Central memory CD8-positive, alpha-beta T cell (primary cell): ENCODE data around the gene TDRD10.

ENCODE experiments used
- ATAC-seq: fragments of 150-1000 bp; cut with Tn5 transposase; replicated peaks from 2 replicates; pipeline ENCODE4 v1.10.0; 2022; ENCODE audit warnings: mild to moderate bottlenecking, moderate FRiP score, moderate number of reproducible peaks; ENCODE audit not compliant: poor library complexity, severe bottlenecking; ENCODE audit errors: extremely low read depth
- DNase-seq, 2 donors: peaks; one replicate each; pipeline ENCODE4 v3.0.0; 2021; ENCODE audit warnings: low spot score in 2 of 2
- H3K27ac Mint-ChIP-seq: one replicate; pipeline ENCODE4 v1.8.0; 2022; ENCODE audit warnings: low read depth, mild to moderate bottlenecking, moderate library complexity, mixed read lengths
- H3K27me3 Mint-ChIP-seq: one replicate; pipeline ENCODE4 v1.8.0; 2022; ENCODE audit warnings: mixed read lengths
- H3K36me3 Mint-ChIP-seq: one replicate; pipeline ENCODE4 v1.8.0; 2022; ENCODE audit warnings: mild to moderate bottlenecking, moderate library complexity, mixed read lengths; ENCODE audit not compliant: insufficient read depth
- H3K4me1 Mint-ChIP-seq: one replicate; pipeline ENCODE4 v1.8.0; 2022; ENCODE audit warnings: mixed read lengths
- H3K4me3 Mint-ChIP-seq: one replicate; pipeline ENCODE4 v1.8.0; 2022; ENCODE audit warnings: mild to moderate bottlenecking, moderate library complexity, mixed read lengths
- H3K9me3 Mint-ChIP-seq: one replicate; pipeline ENCODE4 v1.8.0; 2022; ENCODE audit warnings: mixed read lengths

The TDRD10 gene

DNA sequence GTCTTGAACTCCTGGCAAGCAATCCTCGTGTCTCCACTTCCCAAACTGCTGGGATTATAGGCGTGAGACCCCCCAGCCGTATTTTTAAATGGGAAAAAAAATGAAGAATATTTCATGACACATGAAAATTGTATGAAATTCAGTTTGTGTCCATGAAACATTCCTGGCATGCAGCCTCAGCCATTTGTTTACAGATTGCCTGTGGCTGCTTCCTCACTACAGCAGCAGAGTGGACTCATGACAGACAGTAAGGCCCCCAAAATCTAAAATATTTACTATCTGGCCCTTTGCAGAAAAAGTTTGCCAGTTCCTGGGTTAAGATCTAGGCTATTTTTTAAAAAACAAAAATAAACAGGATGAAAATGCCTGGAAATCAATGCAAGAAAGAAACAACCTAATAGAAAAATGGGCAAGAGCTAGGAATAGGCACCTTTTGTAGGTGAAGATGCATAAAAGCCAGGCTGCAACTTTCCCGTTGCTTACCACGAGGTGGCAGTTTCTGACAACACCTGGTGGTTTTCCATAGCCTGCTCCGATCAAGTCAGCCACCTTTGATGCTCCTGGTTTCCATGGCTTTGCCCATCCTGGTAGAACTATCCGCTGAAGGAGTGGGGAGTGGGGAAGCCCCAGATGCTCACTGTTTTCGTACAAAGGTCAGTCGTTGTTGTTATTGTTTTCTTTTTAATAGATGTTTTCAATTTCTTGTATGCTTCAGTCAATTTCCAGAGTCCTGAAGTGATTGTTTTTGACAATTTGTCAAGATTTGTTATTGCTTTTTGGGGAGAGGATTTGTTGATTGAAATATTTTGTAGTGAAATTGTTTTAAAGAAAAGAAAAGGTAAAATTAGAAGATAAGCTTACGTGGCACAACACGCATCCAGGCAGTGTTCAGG lies 32.2 kb downstream of the TDRD10 start:
- no peak overlapping the region for H3K27ac Mint-ChIP-seq
- no peaks in the 10 kb centered on the region for H3K4me1 Mint-ChIP-seq
- peaks cover 1% of the 10 kb centered on the region for H3K36me3 Mint-ChIP-seq
- no peak overlapping the region for H3K4me3 Mint-ChIP-seq
- peaks cover 37% of the 10 kb centered on the region for H3K27me3 Mint-ChIP-seq
- DNase-seq (no peak), ATAC-seq (no peak)
- H3K9me3 Mint-ChIP-seq: no peaks in the 10 kb centered on the region

DNA sequence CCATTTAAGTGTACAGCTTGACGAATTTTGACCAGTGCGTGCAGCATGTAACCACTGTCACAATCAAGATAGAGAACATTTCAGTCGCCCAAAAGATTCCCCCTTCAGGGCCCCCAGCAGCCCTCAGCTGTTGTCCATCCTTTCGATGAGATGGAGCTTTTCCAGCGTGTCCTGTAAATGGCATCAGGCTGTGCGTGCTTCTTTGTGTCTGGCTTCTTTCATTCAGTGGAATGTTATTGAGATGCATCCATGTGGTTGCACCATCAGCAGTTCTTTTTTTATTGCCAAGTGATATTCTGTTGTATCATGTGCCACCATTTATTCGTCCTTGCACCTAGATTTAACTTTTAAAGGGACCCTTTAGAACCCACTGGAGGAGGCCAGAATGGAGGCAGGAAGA lies 34.6 kb downstream of the TDRD10 start:
- no peaks in the 10 kb centered on the region for H3K9me3 Mint-ChIP-seq
- no peak for DNase-seq
- ATAC-seq: no peak
- no peak overlapping the region for H3K4me3 Mint-ChIP-seq
- peaks cover 60% of the 10 kb centered on the region for H3K27me3 Mint-ChIP-seq
- no peaks in the 10 kb centered on the region for H3K4me1 Mint-ChIP-seq
- no peak overlapping the region for H3K27ac Mint-ChIP-seq
- no peaks in the 10 kb centered on the region for H3K36me3 Mint-ChIP-seq

- Mint-ChIP-seq H3K4me1 (no peaks in the 10 kb centered on the region), H3K27ac (no peak overlapping the region), H3K36me3 (no peaks in the 10 kb centered on the region), H3K27me3 (peaks cover 60% of the 10 kb centered on the region), H3K4me3 (no peak overlapping the region), H3K9me3 (no peaks in the 10 kb centered on the region)
- no peak for ATAC-seq
- no peak for DNase-seq
These were observed 37.8 kb downstream of the TDRD10 start for GRCh38 chr1:154539486-154540483.

GRCh38 chr1:154541231-154541630 lies 39.2 kb downstream of the TDRD10 start:
- Mint-ChIP-seq H3K27me3 (peaks cover 46% of the 10 kb centered on the region), H3K36me3 (no peaks in the 10 kb centered on the region), H3K9me3 (no peaks in the 10 kb centered on the region), H3K4me3 (no peak overlapping the region), H3K27ac (no peak overlapping the region), H3K4me1 (no peaks in the 10 kb centered on the region)
- no peak for DNase-seq
- no peak for ATAC-seq

- Mint-ChIP-seq H3K36me3 (peaks cover 23% of the 10 kb centered on the region), H3K4me3 (no peak overlapping the region), H3K9me3 (no peaks in the 10 kb centered on the region), H3K27ac (no peak overlapping the region), H3K27me3 (peaks cover 10% of the 10 kb centered on the region), H3K4me1 (peaks cover 18% of the 10 kb centered on the region)
- DNase-seq (peak in 1 of 2 donors; percentile 32), ATAC-seq (peak; percentile 67)
These were observed 44.4 kb downstream of the TDRD10 start for GRCh38 chr1:154546264-154547063.

- H3K36me3 Mint-ChIP-seq: peaks cover 28% of the 10 kb centered on the region
- H3K9me3 Mint-ChIP-seq: no peaks in the 10 kb centered on the region
- peaks cover 18% of the 10 kb centered on the region for H3K4me1 Mint-ChIP-seq
These were observed 45.2 kb downstream of the TDRD10 start for GRCh38 chr1:154547105-154547732.

DNA sequence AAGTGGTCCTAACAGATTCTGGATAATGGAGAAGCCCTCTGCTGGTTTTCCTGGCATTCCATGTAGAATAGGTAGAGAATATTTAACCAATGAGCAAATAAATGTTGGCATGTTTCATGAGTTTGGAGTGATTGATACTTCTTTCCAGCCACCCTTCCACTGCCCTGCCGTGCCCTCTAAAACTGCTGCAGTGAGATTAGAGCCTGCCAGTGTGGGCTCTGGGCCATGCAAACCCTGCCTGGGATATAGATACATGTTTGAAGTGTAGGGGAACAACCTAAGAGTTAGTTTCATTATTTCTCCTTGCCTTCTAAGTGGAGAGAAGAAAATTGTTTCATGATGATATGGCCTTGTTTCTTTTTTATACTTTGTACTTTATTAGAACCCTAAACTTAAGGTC lies 46.0 kb downstream of the TDRD10 start:
- DNase-seq: no peak
- no peak for ATAC-seq
- Mint-ChIP-seq H3K27me3 (no peaks in the 10 kb centered on the region), H3K36me3 (peaks cover 34% of the 10 kb centered on the region), H3K27ac (no peak overlapping the region), H3K9me3 (no peaks in the 10 kb centered on the region), H3K4me3 (no peak overlapping the region), H3K4me1 (peaks cover 20% of the 10 kb centered on the region)

More at GRCh38 chr1:154547105-154547732, 45.2 kb downstream of the TDRD10 start:
- DNase-seq (no peak), ATAC-seq (no peak)
- Mint-ChIP-seq H3K27ac (no peak overlapping the region), H3K27me3 (peaks cover 3% of the 10 kb centered on the region), H3K4me3 (no peak overlapping the region)

DNA sequence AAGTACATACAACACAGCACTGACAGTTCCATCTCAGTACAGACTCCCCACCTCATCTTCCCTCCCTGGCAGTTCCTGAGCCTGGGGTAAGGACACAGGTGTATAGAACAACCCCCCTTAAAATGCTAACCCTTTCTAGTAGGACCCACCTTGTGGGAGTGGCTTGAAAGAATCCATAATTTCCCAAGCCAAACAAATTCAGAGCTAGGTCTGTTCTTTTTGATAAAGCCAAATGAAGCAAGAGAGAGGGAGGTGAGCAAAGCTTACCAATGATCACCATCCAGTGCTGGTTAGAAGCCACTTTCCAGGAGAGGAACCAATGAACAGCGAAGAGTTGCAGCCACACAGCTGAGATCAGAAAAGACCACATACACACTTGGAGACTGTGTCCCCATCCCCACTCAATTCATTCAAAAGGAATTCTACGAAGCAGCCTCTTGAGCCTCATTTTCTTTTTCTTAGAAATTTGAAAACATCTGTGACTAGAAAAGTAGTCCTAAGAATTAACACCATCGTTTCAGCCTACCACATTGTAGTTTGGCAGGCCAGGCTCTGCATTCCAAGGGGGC lies 47.3 kb downstream of the TDRD10 start:
- Mint-ChIP-seq H3K36me3 (peaks cover 45% of the 10 kb centered on the region), H3K4me3 (no peak overlapping the region), H3K9me3 (no peaks in the 10 kb centered on the region), H3K4me1 (peaks cover 25% of the 10 kb centered on the region), H3K27ac (no peak overlapping the region), H3K27me3 (no peaks in the 10 kb centered on the region)
- ATAC-seq (no peak), DNase-seq (no peak)

DNA sequence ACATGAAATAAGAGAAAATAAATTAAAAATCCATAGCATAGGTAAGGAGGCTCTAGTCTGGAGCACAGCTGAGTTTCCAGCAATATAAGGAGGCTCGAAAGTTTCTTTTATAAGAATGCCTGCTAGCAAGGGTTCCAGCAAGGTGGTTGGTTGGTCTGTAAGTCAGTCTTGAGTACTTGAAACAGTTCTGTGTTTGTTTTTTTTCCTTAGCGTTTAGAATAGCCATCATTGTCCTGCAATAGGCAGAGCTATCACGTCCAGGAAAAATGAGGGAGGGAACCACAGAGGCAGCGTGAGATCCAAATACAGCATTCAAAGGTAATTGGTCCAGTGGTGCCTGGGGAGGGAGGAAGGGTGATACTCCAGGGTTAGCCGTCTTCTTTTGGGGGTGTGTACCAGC lies 48.1 kb downstream of the TDRD10 start:
- H3K27ac Mint-ChIP-seq: no peak overlapping the region
- no peaks in the 10 kb centered on the region for H3K9me3 Mint-ChIP-seq
- no peak for DNase-seq
- H3K4me1 Mint-ChIP-seq: peaks cover 32% of the 10 kb centered on the region
- no peak for ATAC-seq
- H3K36me3 Mint-ChIP-seq: peaks cover 53% of the 10 kb centered on the region
- no peaks in the 10 kb centered on the region for H3K27me3 Mint-ChIP-seq
- H3K4me3 Mint-ChIP-seq: no peak overlapping the region

GRCh38 chr1:154550657-154551056 lies 48.6 kb downstream of the TDRD10 start:
- DNase-seq (no peak), ATAC-seq (no peak)
- H3K9me3 Mint-ChIP-seq: no peaks in the 10 kb centered on the region
- peaks cover 56% of the 10 kb centered on the region for H3K36me3 Mint-ChIP-seq
- no peaks in the 10 kb centered on the region for H3K27me3 Mint-ChIP-seq
- H3K4me3 Mint-ChIP-seq: no peak overlapping the region
- H3K4me1 Mint-ChIP-seq: peaks cover 38% of the 10 kb centered on the region
- H3K27ac Mint-ChIP-seq: no peak overlapping the region

DNA sequence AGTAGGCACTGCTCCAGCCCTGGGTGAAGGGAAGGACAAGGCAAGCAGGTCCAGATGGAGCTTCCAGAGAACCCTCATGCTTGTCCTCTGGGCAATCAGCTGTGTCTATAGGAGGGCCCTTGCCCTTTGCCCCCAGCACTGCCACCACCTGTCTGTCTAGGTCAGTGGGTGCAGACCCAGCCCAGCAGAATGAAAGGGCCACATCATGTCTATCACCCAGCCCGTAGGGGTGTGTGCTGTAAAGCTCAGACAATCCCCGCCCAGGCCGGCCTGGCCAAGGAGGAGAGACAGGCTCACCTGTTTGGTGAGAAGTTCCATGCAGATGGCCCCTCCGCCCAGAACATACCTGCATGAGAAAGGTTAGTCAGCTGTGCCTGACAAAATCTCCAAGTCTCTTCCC lies 49.5 kb downstream of the TDRD10 start:
- no peak for ATAC-seq
- H3K4me1 Mint-ChIP-seq: peaks cover 46% of the 10 kb centered on the region
- no peak for DNase-seq
- H3K27ac Mint-ChIP-seq: no peak overlapping the region
- H3K36me3 Mint-ChIP-seq: peaks cover 56% of the 10 kb centered on the region
- H3K9me3 Mint-ChIP-seq: no peaks in the 10 kb centered on the region
- H3K27me3 Mint-ChIP-seq: no peaks in the 10 kb centered on the region
- no peak overlapping the region for H3K4me3 Mint-ChIP-seq
